Activated CD4-positive, alpha-beta T cell treated with anti-CD3 and anti-CD28 coated beads, Interleukin-2, amount 10 ng/mL, durations not matched to agents 24 days and 14 days (primary cell): ENCODE results near the gene STIP1. TPM values are rescaled to one million over a fixed set of nuclear protein-coding genes. Genes with fewer than 3 reads are reported as not detected.
"Not testable (repeated sequence)": the region's sequence is repeated elsewhere in the genome, so short reads cannot be mapped to it uniquely, and the experiment has no call there.

Source experiments
- DNase-seq: peaks from one replicate; pipeline ENCODE4 v3.0.0; 2022
- H3K27ac Mint-ChIP-seq: one replicate; pipeline ENCODE4 v1.8.0; 2022; ENCODE audit warnings: mild to moderate bottlenecking, mixed read lengths
- H3K27me3 Mint-ChIP-seq: one replicate; pipeline ENCODE4 v1.8.0; 2022; ENCODE audit warnings: mixed read lengths
- H3K36me3 Mint-ChIP-seq: one replicate; pipeline ENCODE4 v1.8.0; 2022; ENCODE audit warnings: low read depth, mild to moderate bottlenecking, mixed read lengths
- H3K4me1 Mint-ChIP-seq: one replicate; pipeline ENCODE4 v1.8.0; 2021; ENCODE audit warnings: mixed read lengths
- H3K4me3 Mint-ChIP-seq: one replicate; pipeline ENCODE4 v1.8.0; 2022; ENCODE audit warnings: mild to moderate bottlenecking, moderate library complexity, mixed read lengths
- H3K9me3 Mint-ChIP-seq: one replicate; pipeline ENCODE4 v1.8.0; 2021; ENCODE audit warnings: mixed read lengths
- intact Hi-C: fragments of 100-400 bp; cut with micrococcal nuclease; formaldehyde crosslinking; loops from one replicate; pipeline ENCODE4 v1.15.1; 2023
- total RNA-seq: library from RNA; stranded (reverse); gene quantifications from 2 replicates; pipeline ENCODE4 v1.2.3, GENCODE V29; 2022

Gene STIP1
- total RNA-seq, 1 donor from 2014 or later: 521 TPM

GRCh38 chr11:64245797-64246620, 60.0 kb downstream of the STIP1 start:
- H3K9me3 Mint-ChIP-seq: no peaks in the 10 kb centered on the region
- no peaks in the 10 kb centered on the region for H3K27me3 Mint-ChIP-seq
- H3K27ac Mint-ChIP-seq: peak overlapping the region; percentile 94
- peaks cover 24% of the 10 kb centered on the region for H3K4me1 Mint-ChIP-seq
- intact Hi-C loops: loop anchor here (1.0 to 10.0 kb wide), 2 partner anchors 59 to 1641 kb away; partner anchors contain the start of genes ESRRA and MTA2
- H3K36me3 Mint-ChIP-seq: peaks cover 20% of the 10 kb centered on the region
- H3K4me3 Mint-ChIP-seq: peak overlapping the region; percentile 90
- DNase-seq: peak; percentile 82

- peaks cover 25% of the 10 kb centered on the region for H3K4me1 Mint-ChIP-seq
- peaks cover 19% of the 10 kb centered on the region for H3K36me3 Mint-ChIP-seq
- peak overlapping the region; percentile 86 for H3K27ac Mint-ChIP-seq
- not testable (repeated sequence) for H3K9me3 Mint-ChIP-seq, H3K27me3 Mint-ChIP-seq, DNase-seq
- intact Hi-C loops: loop anchor here (1.0 to 10.0 kb wide), 2 partner anchors 59 to 1642 kb away; partner anchors contain the start of genes ESRRA and MTA2
- H3K4me3 Mint-ChIP-seq: peak overlapping the region; percentile 90
Measured at GRCh38 chr11:64246621-64246870, 60.6 kb downstream of the STIP1 start.

GRCh38 chr11:64246871-64247728, 61.1 kb downstream of the STIP1 start, which contains the start of gene PPP1R14B:
Gene PPP1R14B (minus strand): TSS chr11:64246943. CDS start chr11:64246673, 270 bp downstream.
- peak; percentile 95 for DNase-seq
- peak within 1 kb of the TSS; percentile 90 for H3K4me3 Mint-ChIP-seq
- H3K36me3 Mint-ChIP-seq: peaks cover 18% of the 10 kb centered on the region
- intact Hi-C loops: loop anchor here (1.0 to 10.0 kb wide), 3 partner anchors 22 to 1642 kb away; partner anchors contain the start of genes ESRRA and MTA2
- H3K4me1 Mint-ChIP-seq: peaks cover 29% of the 10 kb centered on the region
- no peaks in the 10 kb centered on the region for H3K27me3 Mint-ChIP-seq
- H3K27ac Mint-ChIP-seq: peak within 1 kb of the TSS; percentile 94
- no peaks in the 10 kb centered on the region for H3K9me3 Mint-ChIP-seq

GRCh38 chr11:64247729-64248531, 62.0 kb downstream of the STIP1 start:
- peaks cover 27% of the 10 kb centered on the region for H3K4me1 Mint-ChIP-seq
- H3K36me3 Mint-ChIP-seq: peaks cover 12% of the 10 kb centered on the region
- H3K27ac Mint-ChIP-seq: no peak overlapping the region
- peak overlapping the region; percentile 90 for H3K4me3 Mint-ChIP-seq
- H3K27me3 Mint-ChIP-seq: no peaks in the 10 kb centered on the region
- no peak for DNase-seq
- intact Hi-C loops: loop anchor here (1.0 to 10.0 kb wide), 2 partner anchors 21 to 1643 kb away; partner anchors contain the start of gene MTA2
- H3K9me3 Mint-ChIP-seq: no peaks in the 10 kb centered on the region

- Mint-ChIP-seq H3K27ac (no peak overlapping the region), H3K9me3 (no peaks in the 10 kb centered on the region), H3K36me3 (peaks cover 7% of the 10 kb centered on the region), H3K27me3 (no peaks in the 10 kb centered on the region), H3K4me3 (no peak overlapping the region), H3K4me1 (peaks cover 22% of the 10 kb centered on the region)
- intact Hi-C loops: loop anchor here (10.0 kb wide), 1 partner anchor 1644 kb away; the partner anchor contains the start of gene MTA2
- DNase-seq: no peak
Measured at GRCh38 chr11:64248578-64248977, 62.6 kb downstream of the STIP1 start.

GRCh38 chr11:64249038-64249437, 63.1 kb downstream of the STIP1 start:
- intact Hi-C loops: loop anchor here (10.0 kb wide), 1 partner anchor 1644 kb away; the partner anchor contains the start of gene MTA2
- Mint-ChIP-seq H3K36me3 (peaks cover 5% of the 10 kb centered on the region), H3K4me3 (peak overlapping the region; percentile 34), H3K27ac (peak overlapping the region; percentile 56), H3K4me1 (peaks cover 23% of the 10 kb centered on the region), H3K9me3 (no peaks in the 10 kb centered on the region), H3K27me3 (no peaks in the 10 kb centered on the region)
- DNase-seq: no peak

- H3K27me3 Mint-ChIP-seq: no peaks in the 10 kb centered on the region
- peaks cover 3% of the 10 kb centered on the region for H3K36me3 Mint-ChIP-seq
- intact Hi-C loops: loop anchor here (10.0 kb wide), 1 partner anchor 1645 kb away; the partner anchor contains the start of gene MTA2
- no peak for DNase-seq
- H3K9me3 Mint-ChIP-seq: no peaks in the 10 kb centered on the region
- H3K4me1 Mint-ChIP-seq: peaks cover 23% of the 10 kb centered on the region
- peak overlapping the region; percentile 34 for H3K27ac Mint-ChIP-seq
- H3K4me3 Mint-ChIP-seq: peak overlapping the region; percentile 86
Measured at GRCh38 chr11:64249563-64250414, 63.8 kb downstream of the STIP1 start.

GRCh38 chr11:64250415-64251015, 64.5 kb downstream of the STIP1 start:
- peak overlapping the region; percentile 86 for H3K4me3 Mint-ChIP-seq
- H3K4me1 Mint-ChIP-seq: peaks cover 23% of the 10 kb centered on the region
- intact Hi-C loops: loop anchor here (1.0 kb wide), 2 partner anchors 18 to 54 kb away; no protein-coding TSS in a partner anchor
- H3K27me3 Mint-ChIP-seq: no peaks in the 10 kb centered on the region
- no peak overlapping the region for H3K27ac Mint-ChIP-seq
- H3K9me3 Mint-ChIP-seq: no peaks in the 10 kb centered on the region
- peaks cover 6% of the 10 kb centered on the region for H3K36me3 Mint-ChIP-seq
- DNase-seq: no peak

- no peaks in the 10 kb centered on the region for H3K9me3 Mint-ChIP-seq
- no peaks in the 10 kb centered on the region for H3K27me3 Mint-ChIP-seq
- intact Hi-C loops: loop anchor here (1.0 kb wide), 2 partner anchors 17 to 53 kb away; no protein-coding TSS in a partner anchor
- DNase-seq: peak; percentile 90
- peak within 1 kb of the TSS; percentile 95 for H3K4me3 Mint-ChIP-seq
- peak within 1 kb of the TSS; percentile 82 for H3K27ac Mint-ChIP-seq
- H3K36me3 Mint-ChIP-seq: peaks cover 6% of the 10 kb centered on the region
- peaks cover 23% of the 10 kb centered on the region for H3K4me1 Mint-ChIP-seq
Measured at GRCh38 chr11:64251016-64251752, 65.2 kb downstream of the STIP1 start, which contains the start of gene PLCB3. Gene PLCB3 (plus strand): TSS chr11:64251530. CDS start chr11:64251650, 120 bp downstream.

GRCh38 chr11:64251753-64252002, 65.7 kb downstream of the STIP1 start:
- Mint-ChIP-seq H3K36me3 (peaks cover 8% of the 10 kb centered on the region), H3K27ac (peak overlapping the region; percentile 82), H3K4me3 (peak overlapping the region; percentile 95), H3K27me3 (no peaks in the 10 kb centered on the region), H3K9me3 (no peaks in the 10 kb centered on the region), H3K4me1 (peaks cover 23% of the 10 kb centered on the region)
- no peak for DNase-seq
- intact Hi-C loops: loop anchor here (1.0 kb wide), 2 partner anchors 17 to 53 kb away; no protein-coding TSS in a partner anchor

- Mint-ChIP-seq H3K27me3 (no peaks in the 10 kb centered on the region), H3K4me3 (peak overlapping the region; percentile 95), H3K27ac (peak overlapping the region; percentile 82), H3K36me3 (peaks cover 9% of the 10 kb centered on the region), H3K4me1 (peaks cover 23% of the 10 kb centered on the region), H3K9me3 (no peaks in the 10 kb centered on the region)
- intact Hi-C loops: no loop called here
- DNase-seq: peak; percentile 79
Measured at GRCh38 chr11:64252003-64252872, 66.3 kb downstream of the STIP1 start.
